ENCODE results near the gene GRM7.

Gene GRM7

DNA sequence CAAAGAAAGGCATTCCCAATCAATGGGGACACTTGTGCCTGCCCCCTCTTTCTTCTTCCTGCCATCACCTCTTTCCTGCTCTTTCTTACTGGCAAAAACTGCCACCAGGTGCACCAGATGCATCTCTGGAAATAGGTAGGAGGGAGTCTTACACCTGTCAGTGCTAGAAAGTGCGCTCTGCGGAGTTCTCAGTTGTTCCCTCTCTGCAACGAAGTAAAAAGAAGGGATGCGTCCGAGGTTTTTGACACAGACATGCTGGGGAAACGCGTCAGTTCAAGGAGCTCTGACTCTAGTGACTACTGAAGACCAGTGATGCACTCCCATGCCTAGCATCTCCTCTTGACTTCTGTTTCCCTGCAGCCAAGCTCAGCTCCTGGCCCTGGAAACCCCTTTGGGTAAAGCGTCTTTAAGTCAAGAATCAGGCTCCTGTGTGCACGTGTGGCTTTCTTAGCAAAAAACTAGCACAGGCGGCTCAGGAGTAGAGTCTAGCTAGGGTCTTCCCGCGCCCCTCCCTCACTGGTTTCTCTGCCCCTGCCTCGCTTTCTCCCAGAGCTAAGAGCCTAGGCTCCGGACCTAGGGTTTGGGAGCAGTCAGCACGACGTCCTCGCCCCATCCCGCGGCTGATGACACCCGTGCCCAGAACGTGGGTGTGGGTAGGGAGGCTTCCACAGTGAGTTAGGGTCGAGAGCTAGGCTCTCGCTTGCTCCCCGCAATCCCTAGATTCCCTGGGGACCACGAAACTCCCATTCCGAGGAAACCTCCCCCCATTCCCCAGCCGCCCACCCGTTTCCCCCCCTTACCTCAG, 564 bp upstream of the GRM7 start:
- H3K4me3 ChIP-seq (ENCODE audit: low read depth, low read length) = no peak overlapping the region
- TF ChIP-seq, protein P1, sequence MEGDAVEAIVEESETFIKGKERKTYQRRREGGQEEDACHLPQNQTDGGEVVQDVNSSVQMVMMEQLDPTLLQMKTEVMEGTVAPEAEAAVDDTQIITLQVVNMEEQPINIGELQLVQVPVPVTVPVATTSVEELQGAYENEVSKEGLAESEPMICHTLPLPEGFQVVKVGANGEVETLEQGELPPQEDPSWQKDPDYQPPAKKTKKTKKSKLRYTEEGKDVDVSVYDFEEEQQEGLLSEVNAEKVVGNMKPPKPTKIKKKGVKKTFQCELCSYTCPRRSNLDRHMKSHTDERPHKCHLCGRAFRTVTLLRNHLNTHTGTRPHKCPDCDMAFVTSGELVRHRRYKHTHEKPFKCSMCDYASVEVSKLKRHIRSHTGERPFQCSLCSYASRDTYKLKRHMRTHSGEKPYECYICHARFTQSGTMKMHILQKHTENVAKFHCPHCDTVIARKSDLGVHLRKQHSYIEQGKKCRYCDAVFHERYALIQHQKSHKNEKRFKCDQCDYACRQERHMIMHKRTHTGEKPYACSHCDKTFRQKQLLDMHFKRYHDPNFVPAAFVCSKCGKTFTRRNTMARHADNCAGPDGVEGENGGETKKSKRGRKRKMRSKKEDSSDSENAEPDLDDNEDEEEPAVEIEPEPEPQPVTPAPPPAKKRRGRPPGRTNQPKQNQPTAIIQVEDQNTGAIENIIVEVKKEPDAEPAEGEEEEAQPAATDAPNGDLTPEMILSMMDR (IDR thresholded peaks at IDR 0.05; ENCODE audit: low read depth, low read length) = no peak

DNA sequence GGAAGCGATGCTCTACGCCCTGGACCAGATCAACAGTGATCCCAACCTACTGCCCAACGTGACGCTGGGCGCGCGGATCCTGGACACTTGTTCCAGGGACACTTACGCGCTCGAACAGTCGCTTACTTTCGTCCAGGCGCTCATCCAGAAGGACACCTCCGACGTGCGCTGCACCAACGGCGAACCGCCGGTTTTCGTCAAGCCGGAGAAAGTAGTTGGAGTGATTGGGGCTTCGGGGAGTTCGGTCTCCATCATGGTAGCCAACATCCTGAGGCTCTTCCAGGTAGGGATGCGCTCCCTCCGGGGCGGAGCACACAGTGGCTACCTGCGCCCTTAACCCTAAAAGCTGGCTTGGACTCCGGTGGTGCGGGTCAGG, 698 bp downstream of the GRM7 start:
- no peak overlapping the region for H3K4me3 ChIP-seq (ENCODE audit: low read depth, low read length)
- TF ChIP-seq, protein P1 (IDR thresholded peaks at IDR 0.05; ENCODE audit: low read depth, low read length) = no peak

DNA sequence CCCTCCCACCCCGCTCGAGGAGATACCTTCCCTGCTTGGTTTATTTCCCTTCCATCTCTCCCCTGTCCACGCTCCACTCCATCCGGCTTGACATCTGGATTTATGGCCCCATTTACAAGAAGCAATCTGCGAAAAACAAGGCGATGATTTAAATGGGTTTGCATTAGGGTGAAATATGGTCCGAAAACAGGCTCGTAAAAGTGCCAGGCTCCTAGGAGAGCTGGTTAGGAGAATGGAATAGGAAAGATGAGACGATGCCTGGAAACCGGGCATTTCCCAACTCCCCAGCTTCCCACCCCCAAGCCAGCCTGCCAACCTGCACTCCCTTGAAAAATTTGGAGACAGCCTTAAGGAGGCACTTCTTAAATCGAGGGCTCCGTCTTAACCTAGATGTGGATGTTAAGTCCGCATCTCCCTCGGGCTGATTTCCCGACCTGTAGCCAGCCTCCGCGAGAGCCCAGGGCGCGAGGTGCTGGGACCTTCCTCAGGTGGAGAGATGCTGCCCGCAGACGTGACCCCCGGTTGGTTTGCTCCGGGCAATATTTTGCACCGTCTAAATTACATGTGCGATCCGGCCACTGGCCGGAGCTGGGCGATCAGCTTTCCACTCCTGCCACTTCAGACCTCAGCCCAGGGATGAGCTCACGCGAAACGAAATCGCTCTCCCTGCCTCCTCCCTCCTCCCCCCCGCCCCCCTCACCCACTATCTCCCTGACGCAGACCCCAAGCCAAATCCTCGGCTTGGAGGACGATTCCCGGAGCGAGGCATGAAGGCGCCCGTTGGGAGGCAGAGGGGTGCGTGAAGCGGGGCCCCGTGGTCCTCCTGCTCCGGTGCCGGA, 1.3 kb downstream of the GRM7 start:
- no peak overlapping the region for H3K4me3 ChIP-seq (ENCODE audit: low read depth, low read length)
- TF ChIP-seq, protein P1 (IDR thresholded peaks at IDR 0.05; ENCODE audit: low read depth, low read length) = no peak

DNA sequence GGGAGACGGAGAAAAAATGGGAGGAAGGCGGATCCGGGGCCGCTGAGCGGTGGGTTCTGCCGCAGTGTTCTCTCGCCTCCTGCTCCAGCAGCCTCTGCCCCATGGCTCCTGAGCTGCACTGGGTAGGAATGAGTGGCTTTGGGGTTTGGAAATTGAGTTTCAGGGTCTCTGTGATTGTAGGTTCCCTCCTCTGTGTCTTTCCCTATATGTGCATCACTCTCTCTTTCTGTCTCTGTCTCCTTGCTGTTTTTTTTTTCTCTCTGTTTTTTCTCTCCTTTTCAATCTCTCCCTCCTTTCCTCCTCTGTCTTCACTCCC, 1.9 kb downstream of the GRM7 start:
- TF ChIP-seq, protein P1 (IDR thresholded peaks at IDR 0.05; ENCODE audit: low read depth, low read length) = no peak
- no peak overlapping the region for H3K4me3 ChIP-seq (ENCODE audit: low read depth, low read length)

DNA sequence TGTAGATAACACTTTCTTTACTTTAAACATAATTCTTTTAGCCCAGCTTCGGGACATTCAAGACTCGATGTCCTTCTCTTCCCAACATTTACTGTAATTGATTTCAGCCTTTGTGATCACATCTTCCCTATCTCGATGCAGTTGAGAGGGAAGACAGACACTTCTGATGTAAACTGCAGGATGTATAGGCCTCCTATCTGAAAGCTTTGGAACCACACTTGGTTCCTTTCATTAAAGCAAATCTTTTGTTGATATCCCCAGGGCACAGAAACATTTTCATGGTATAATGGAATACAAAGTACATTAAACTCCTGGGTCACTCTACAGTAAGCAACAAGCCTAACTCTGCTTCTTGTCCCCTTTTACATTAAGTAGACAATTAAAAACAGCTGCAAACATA, 6.4 kb downstream of the GRM7 start:
- H3K4me3 ChIP-seq (ENCODE audit: low read depth, low read length) = no peak overlapping the region
- TF ChIP-seq, protein P1 (IDR thresholded peaks at IDR 0.05; ENCODE audit: low read depth, low read length) = no peak

DNA sequence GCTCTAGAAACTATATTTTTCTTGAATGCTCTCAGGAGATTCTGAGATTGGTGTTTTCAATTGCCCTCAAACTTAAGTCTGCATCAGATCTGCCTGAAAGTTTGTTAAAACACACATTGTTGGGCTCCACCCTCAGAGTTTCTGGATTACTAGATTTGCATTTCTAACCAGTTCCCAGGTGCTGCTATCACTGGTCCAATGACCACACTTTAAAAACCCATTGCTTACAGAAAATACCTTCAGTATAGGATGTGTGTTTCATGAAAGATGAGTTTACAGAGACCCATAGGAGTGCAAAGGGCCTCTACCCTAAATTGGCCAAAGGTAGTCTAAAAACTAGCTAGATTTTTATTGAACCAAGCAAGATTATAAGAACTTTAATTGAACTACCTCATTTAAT, 17.8 kb downstream of the GRM7 start:
- TF ChIP-seq, protein P1 (IDR thresholded peaks at IDR 0.05; ENCODE audit: low read depth, low read length) = no peak
- no peak overlapping the region for H3K4me3 ChIP-seq (ENCODE audit: low read depth, low read length)

DNA sequence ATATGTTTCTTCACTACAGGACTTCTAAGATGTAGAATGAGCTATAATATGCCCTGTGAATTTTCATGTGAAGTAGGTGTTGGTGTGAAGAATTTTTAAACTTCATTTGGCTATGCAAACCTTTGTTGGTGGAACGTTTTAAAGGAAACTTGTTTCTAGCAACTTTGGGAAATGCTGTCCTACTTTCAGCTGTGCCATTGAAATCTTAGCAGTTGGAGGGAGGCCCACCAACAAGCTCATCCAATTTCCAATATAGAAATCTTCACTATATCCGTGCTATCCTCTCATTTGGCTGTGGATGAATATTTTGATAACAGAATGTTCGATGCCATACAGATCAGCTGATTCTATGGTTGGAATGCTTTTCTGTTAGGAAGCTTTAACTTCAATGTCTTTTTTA, 51.3 kb downstream of the GRM7 start:
- TF ChIP-seq, protein P1 (IDR thresholded peaks at IDR 0.05; ENCODE audit: low read depth, low read length) = no peak
- no peak overlapping the region for H3K4me3 ChIP-seq (ENCODE audit: low read depth, low read length)
